ENCODE data around the gene SPCS2.

DNA sequence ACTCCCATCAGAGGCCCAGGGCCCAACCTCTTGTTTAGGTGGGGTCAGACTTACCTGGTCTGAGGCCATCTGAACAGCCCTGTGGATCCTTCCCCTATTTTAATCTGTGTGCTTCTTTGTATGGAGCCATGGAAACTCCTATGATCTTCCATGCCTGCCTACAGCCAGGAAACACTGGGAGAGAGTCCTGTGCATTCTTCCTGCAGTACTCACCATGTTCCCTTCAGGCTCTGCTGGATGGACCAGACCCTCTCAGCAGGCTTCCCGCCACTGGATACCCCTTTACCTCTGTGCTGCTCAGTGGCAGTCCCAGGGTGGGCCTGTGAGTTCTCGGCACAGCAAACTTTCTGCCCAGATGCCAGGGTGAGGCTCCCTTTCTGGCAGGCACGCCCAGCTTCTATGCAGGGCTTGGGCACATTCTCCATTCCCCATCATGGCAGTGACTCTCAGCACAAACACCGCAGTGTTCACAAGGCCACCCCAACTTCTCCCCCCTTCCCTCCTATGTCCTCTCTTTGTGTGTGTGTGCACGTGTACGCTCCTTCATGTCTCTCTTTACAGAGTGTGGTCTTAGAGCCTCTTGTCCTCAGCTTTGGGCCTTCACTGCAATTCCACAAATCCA lies 74.5 kb downstream of the SPCS2 start:
- TF ChIP-seq NFIC (IDR thresholded peaks at IDR 0.05; ENCODE audit: borderline replicate concordance): no peak
- TF ChIP-seq, protein P1, sequence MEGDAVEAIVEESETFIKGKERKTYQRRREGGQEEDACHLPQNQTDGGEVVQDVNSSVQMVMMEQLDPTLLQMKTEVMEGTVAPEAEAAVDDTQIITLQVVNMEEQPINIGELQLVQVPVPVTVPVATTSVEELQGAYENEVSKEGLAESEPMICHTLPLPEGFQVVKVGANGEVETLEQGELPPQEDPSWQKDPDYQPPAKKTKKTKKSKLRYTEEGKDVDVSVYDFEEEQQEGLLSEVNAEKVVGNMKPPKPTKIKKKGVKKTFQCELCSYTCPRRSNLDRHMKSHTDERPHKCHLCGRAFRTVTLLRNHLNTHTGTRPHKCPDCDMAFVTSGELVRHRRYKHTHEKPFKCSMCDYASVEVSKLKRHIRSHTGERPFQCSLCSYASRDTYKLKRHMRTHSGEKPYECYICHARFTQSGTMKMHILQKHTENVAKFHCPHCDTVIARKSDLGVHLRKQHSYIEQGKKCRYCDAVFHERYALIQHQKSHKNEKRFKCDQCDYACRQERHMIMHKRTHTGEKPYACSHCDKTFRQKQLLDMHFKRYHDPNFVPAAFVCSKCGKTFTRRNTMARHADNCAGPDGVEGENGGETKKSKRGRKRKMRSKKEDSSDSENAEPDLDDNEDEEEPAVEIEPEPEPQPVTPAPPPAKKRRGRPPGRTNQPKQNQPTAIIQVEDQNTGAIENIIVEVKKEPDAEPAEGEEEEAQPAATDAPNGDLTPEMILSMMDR (IDR thresholded peaks at IDR 0.05): no peak
- TF ChIP-seq EZH2phosphoT487 (IDR thresholded peaks at IDR 0.05; ENCODE audit: borderline replicate concordance, low read depth): no peak
- no peak for TF ChIP-seq CHD2 (IDR thresholded peaks at IDR 0.05; ENCODE audit: low read length, partially characterized antibody)
- no peak for TF ChIP-seq YY1 (IDR thresholded peaks at IDR 0.05; ENCODE audit: low read depth)
